Heart left ventricle (tissue), 13 donors: ENCODE measurements around the gene NTSR2.

Experiments used
- POLR2A ChIP-seq, 2 donors: fragments of 450-650 bp; IDR thresholded peaks; one replicate each; pipeline ENCODE4 v1.6.1; 2017; ENCODE audit warnings: antibody characterized with exemption in 2 of 2, mild to moderate bottlenecking in 2 of 2, moderate library complexity in 2 of 2
- TF ChIP-seq, protein P1 (sequence below), 12 donors: fragments of 200-600 bp; sonication (generic) in 4 of 12; IDR thresholded peaks; one replicate each; pipeline versions ENCODE4 v1.5.0 to v1.8.0; 2018 to 2022; ENCODE audit warnings: antibody characterized with exemption in 12 of 12, mild to moderate bottlenecking in 5 of 12
- donor health status: ischemic (EF 13 %, LVEDD 7.1; RV severe dilation, severe dysfunction).
- donor health status: DM: no; HTN: yes; CAD: no.
- donor health status: DM: no; HTN: no; CAD: no.
- donor health status: ischemic (EF 25% LVEDD 6.9; RV normal size, moderate dysfunction).
- donor health status: ischemic (EF 25% LVEDD 5.7; RV mildly dilated, moderate dysfunction).
- donor health status: ischemic (EF 35%, LVEDD 5.7; RV mildly dilated, moderate dysfunction).
- donor health status: nonischemic (EF 11% LVEDD 7.7; RV severe dilation, severe dysfunction).
- donor health status: DM: yes; HTN: yes; CAD: no.
- donor health status: PGD.
- donor health status: ischemic (EF 29% LVEDD 5.4; RV normal size, mild dysfunction).
- donor health status: nonischemic (EF 23%, LVEDD 6.1; RV moderate dilation, normal function).

DNA sequence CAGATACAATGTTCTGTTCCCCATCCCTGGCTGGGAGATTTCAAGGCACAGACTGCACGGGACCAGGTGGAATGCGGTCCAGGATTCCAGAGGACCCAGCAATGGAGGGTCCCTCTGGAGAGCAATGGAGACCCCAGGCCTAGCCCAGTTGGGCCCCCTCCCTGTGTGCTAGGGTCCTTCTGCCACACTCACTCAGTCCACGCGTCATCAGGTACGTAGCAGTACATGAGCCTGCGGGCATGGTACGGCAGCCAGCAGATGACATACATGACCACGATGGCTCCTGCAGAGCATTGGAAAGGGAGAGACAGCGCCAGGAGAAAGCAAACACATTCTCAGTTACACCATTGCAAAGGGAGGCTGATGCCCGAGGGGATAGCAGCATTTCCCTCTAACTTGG lies 10.1 kb downstream of the NTSR2 start:
- TF ChIP-seq, protein P1, sequence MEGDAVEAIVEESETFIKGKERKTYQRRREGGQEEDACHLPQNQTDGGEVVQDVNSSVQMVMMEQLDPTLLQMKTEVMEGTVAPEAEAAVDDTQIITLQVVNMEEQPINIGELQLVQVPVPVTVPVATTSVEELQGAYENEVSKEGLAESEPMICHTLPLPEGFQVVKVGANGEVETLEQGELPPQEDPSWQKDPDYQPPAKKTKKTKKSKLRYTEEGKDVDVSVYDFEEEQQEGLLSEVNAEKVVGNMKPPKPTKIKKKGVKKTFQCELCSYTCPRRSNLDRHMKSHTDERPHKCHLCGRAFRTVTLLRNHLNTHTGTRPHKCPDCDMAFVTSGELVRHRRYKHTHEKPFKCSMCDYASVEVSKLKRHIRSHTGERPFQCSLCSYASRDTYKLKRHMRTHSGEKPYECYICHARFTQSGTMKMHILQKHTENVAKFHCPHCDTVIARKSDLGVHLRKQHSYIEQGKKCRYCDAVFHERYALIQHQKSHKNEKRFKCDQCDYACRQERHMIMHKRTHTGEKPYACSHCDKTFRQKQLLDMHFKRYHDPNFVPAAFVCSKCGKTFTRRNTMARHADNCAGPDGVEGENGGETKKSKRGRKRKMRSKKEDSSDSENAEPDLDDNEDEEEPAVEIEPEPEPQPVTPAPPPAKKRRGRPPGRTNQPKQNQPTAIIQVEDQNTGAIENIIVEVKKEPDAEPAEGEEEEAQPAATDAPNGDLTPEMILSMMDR (IDR thresholded peaks at IDR 0.05): no peak
- no peak for TF ChIP-seq POLR2A (IDR thresholded peaks at IDR 0.05)
